Gastroesophageal sphincter (tissue), 4 donors: ENCODE results near the gene SLC4A8. TPM values are rescaled to one million over a fixed set of nuclear protein-coding genes. Genes with fewer than 3 reads are reported as not detected.

Experiments
- ATAC-seq: fragments of 150-250 bp; one replicate; pipeline ENCODE4 v1.9.1; 2016; ENCODE audit warnings: mild to moderate bottlenecking, moderate library complexity
- H3K27ac ChIP-seq, 4 donors: fragments of 200-600 bp; sonication (generic) in 3 of 4; 1 replicate in 3 of 4; 2 replicates in 1 of 4; pipeline ENCODE4 v1.5.1; 2016 to 2019
- H3K27me3 ChIP-seq: fragments of 200-600 bp; sonication (generic); one replicate; pipeline ENCODE4 v1.5.1; 2019
- H3K36me3 ChIP-seq, 2 donors: fragments of 200-600 bp; sonication (generic); one replicate each; pipeline ENCODE4 v1.5.1; 2019; ENCODE audit warnings: control low read depth in 1 of 2
- H3K4me1 ChIP-seq, 3 donors: fragments of 200-600 bp; sonication (generic); 1 replicate in 2 of 3; 2 replicates in 1 of 3; pipeline ENCODE4 v1.5.1; 2016 to 2019; ENCODE audit warnings: control low read depth in 2 of 3
- H3K4me3 ChIP-seq, 2 donors: fragments of 200-600 bp; sonication (generic); one replicate each; pipeline ENCODE4 v1.5.1; 2019; ENCODE audit warnings: mild to moderate bottlenecking in 1 of 2, moderate library complexity in 1 of 2
- H3K9me3 ChIP-seq, 3 donors: fragments of 200-600 bp; sonication (generic); one replicate each; pipeline ENCODE4 v1.5.1; 2017 to 2019; ENCODE audit warnings: control low read depth in 2 of 3
- CTCF ChIP-seq, 4 experiments: fragments of 200-600 bp in 2 of 4; fragments of 450-650 bp in 2 of 4; sonication (generic) in 1 of 4; IDR thresholded peaks; one replicate each; pipeline ENCODE4 v1.5.1; 2017 to 2019; ENCODE audit warnings: antibody characterized with exemption in 4 of 4, mild to moderate bottlenecking in 2 of 4, moderate library complexity in 2 of 4
- EP300 ChIP-seq: sonication (generic); formaldehyde crosslinking; IDR thresholded peaks from one replicate; pipeline ENCODE4 v1.6.1; 2017; ENCODE audit warnings: antibody characterized with exemption, mild to moderate bottlenecking
- POLR2A ChIP-seq, 2 donors: fragments of 450-650 bp; IDR thresholded peaks; one replicate each; pipeline ENCODE4 v1.6.1; 2017; ENCODE audit warnings: antibody characterized with exemption in 2 of 2, mild to moderate bottlenecking in 2 of 2, moderate library complexity in 1 of 2
- POLR2AphosphoS5 ChIP-seq: sonication (generic); formaldehyde crosslinking; IDR thresholded peaks from one replicate; pipeline ENCODE4 v1.6.1; 2017; ENCODE audit warnings: antibody characterized with exemption
- WGBS, 2 donors: methylation state at CpG; one replicate each; pipeline ENCODE4 v1.1.5; 2018; ENCODE audit warnings: low coverage in 1 of 2; 5-methylcytosine and 5-hydroxymethylcytosine counted together
- total RNA-seq, 4 donors: library from RNA; depleted of rRNA; stranded (reverse); fragments of >200 nt; gene quantifications; one replicate each; pipeline ENCODE4 v1.1.0, GENCODE V29; 2016

SLC4A8 gene
- total RNA-seq, 4 donors from 2014 or later: 0.27 to 5.3 (median 0.76) TPM

- Histone ChIP-seq H3K4me1 (peaks cover 0 to 15% (median 11%) of the 10 kb centered on the region in 3 donors), H3K36me3 (no peaks in the 10 kb centered on the region), H3K27me3 (peaks cover 34% of the 10 kb centered on the region), H3K27ac (no peak overlapping the region), H3K9me3 (no peaks in the 10 kb centered on the region), H3K4me3 (no peak overlapping the region)
- WGBS, 2 donors: 93% methylated on average over 3 to 4 of the region's 5 CpGs
- TF ChIP-seq CTCF (IDR thresholded peaks at IDR 0.05) (no peak), POLR2A (IDR thresholded peaks at IDR 0.05) (no peak), EP300 (no peak), POLR2AphosphoS5 (no peak)
- ATAC-seq: no peak
These were observed 35.8 kb upstream of the SLC4A8 start for GRCh38 chr12:51388846-51389245.

GRCh38 chr12:51389302-51389999, 35.2 kb upstream of the SLC4A8 start:
- peaks cover 40% of the 10 kb centered on the region for H3K27me3 ChIP-seq
- H3K36me3 ChIP-seq: no peaks in the 10 kb centered on the region
- peaks cover 0 to 15% (median 11%) of the 10 kb centered on the region in 3 donors for H3K4me1 ChIP-seq
- no peak overlapping the region for H3K4me3 ChIP-seq
- H3K9me3 ChIP-seq: no peaks in the 10 kb centered on the region
- WGBS, 2 donors: 62 to 86% methylated on average over 1 to 2 of the region's 2 CpGs
- no peak for ATAC-seq
- TF ChIP-seq POLR2AphosphoS5 (no peak), POLR2A (IDR thresholded peaks at IDR 0.05) (no peak), EP300 (no peak), CTCF (IDR thresholded peaks at IDR 0.05) (no peak)
- no peak overlapping the region for H3K27ac ChIP-seq

GRCh38 chr12:51390457-51390856, 34.2 kb upstream of the SLC4A8 start:
- WGBS, 2 donors: 92 to 100% methylated on average over 1 to 2 of the region's 6 CpGs
- Histone ChIP-seq H3K36me3 (no peaks in the 10 kb centered on the region), H3K4me1 (peaks cover 0 to 15% (median 11%) of the 10 kb centered on the region in 3 donors), H3K27me3 (peaks cover 43% of the 10 kb centered on the region), H3K4me3 (no peak overlapping the region), H3K27ac (no peak overlapping the region), H3K9me3 (no peaks in the 10 kb centered on the region)
- TF ChIP-seq EP300: no peak
- TF ChIP-seq POLR2A (IDR thresholded peaks at IDR 0.05): no peak
- no peak for ATAC-seq

GRCh38 chr12:51390891-51391282, 33.7 kb upstream of the SLC4A8 start:
- peak overlapping the region in 2 of 4 donors; percentile 31 to 71 for H3K27ac ChIP-seq
- TF ChIP-seq POLR2A (IDR thresholded peaks at IDR 0.05) (no peak), POLR2AphosphoS5 (no peak)
- peaks cover 44% of the 10 kb centered on the region for H3K27me3 ChIP-seq
- H3K4me3 ChIP-seq: peak overlapping the region; percentile 31 to 56
- H3K36me3 ChIP-seq: no peaks in the 10 kb centered on the region
- WGBS, 2 donors: no CpG with 5 or more reads among the region's 8 CpGs
- H3K9me3 ChIP-seq: no peaks in the 10 kb centered on the region
- ATAC-seq: peak; percentile 26
- H3K4me1 ChIP-seq: peaks cover 0 to 15% (median 11%) of the 10 kb centered on the region in 3 donors

GRCh38 chr12:51391283-51392123, 33.1 kb upstream of the SLC4A8 start, which contains the start of gene GALNT6:
Gene GALNT6, minus strand, starts transcription at chr12:51391406. Its CDS starts 11,625 bp downstream, at chr12:51379781.
- H3K27ac ChIP-seq: peak within 1 kb of the TSS in 2 of 4 donors; percentile 31 to 71

More at GRCh38 chr12:51391283-51392123, 33.1 kb upstream of the SLC4A8 start, which contains the start of gene GALNT6:
- Histone ChIP-seq H3K4me1 (peaks cover 0 to 15% (median 11%) of the 10 kb centered on the region in 3 donors), H3K9me3 (no peaks in the 10 kb centered on the region), H3K4me3 (peak within 1 kb of the TSS; percentile 31 to 56), H3K27me3 (peaks cover 44% of the 10 kb centered on the region), H3K36me3 (no peaks in the 10 kb centered on the region)
- ATAC-seq: no peak
- WGBS, 2 donors: 2% methylated on average over 11 of the region's 73 CpGs; no CpG with 5 or more reads in 1 of the 2 donors
- peak in 1 of 2 donors; percentile 16 for TF ChIP-seq POLR2A (IDR thresholded peaks at IDR 0.05)
- TF ChIP-seq EP300: no peak
- TF ChIP-seq CTCF (IDR thresholded peaks at IDR 0.05): no peak
